ENCODE results near the gene KITLG. TPM values are rescaled to one million over a fixed set of nuclear protein-coding genes. Genes with fewer than 3 reads are reported as not detected.
"Not testable (repeated sequence)": the region's sequence is repeated elsewhere in the genome, so short reads cannot be mapped to it uniquely, and the experiment has no call there.

The KITLG gene
- total and polyA plus RNA-seq, 2 experiments from 2014 or later = 3.1 to 10.7 TPM

DNA sequence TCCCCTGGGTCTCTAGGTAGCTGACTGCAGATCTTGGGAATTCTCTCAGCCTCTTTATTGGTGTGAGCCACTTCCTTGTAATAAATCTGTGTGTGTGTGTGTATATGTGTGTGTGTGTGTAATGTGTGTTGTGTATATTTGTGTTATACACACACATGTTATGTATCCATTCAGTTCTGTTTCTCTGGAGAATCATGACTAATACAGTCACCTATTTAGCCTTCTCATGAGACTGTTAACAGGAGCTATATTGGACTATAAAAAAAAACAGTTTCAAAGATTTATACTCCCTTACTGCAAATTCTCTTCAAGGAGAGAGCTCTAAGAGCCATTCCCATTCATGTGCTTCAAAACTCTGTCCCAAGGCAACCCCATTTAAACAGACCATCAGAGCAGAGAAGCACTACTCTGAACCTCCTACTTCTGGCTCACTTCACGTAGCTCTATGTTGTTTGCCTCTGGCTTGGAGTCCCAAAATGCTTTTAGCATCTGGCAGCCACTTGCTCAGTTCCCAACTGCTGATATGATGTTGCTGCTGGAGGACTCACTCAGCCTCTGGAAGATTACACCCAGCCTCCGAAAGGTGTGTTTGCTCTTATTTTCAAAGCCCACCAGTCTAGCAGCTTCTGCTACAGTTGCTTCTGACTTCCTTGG, 48.7 kb upstream of the KITLG start (continued):
- TF ChIP-seq, protein P1, sequence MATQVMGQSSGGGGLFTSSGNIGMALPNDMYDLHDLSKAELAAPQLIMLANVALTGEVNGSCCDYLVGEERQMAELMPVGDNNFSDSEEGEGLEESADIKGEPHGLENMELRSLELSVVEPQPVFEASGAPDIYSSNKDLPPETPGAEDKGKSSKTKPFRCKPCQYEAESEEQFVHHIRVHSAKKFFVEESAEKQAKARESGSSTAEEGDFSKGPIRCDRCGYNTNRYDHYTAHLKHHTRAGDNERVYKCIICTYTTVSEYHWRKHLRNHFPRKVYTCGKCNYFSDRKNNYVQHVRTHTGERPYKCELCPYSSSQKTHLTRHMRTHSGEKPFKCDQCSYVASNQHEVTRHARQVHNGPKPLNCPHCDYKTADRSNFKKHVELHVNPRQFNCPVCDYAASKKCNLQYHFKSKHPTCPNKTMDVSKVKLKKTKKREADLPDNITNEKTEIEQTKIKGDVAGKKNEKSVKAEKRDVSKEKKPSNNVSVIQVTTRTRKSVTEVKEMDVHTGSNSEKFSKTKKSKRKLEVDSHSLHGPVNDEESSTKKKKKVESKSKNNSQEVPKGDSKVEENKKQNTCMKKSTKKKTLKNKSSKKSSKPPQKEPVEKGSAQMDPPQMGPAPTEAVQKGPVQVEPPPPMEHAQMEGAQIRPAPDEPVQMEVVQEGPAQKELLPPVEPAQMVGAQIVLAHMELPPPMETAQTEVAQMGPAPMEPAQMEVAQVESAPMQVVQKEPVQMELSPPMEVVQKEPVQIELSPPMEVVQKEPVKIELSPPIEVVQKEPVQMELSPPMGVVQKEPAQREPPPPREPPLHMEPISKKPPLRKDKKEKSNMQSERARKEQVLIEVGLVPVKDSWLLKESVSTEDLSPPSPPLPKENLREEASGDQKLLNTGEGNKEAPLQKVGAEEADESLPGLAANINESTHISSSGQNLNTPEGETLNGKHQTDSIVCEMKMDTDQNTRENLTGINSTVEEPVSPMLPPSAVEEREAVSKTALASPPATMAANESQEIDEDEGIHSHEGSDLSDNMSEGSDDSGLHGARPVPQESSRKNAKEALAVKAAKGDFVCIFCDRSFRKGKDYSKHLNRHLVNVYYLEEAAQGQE (IDR thresholded peaks at IDR 0.05; ENCODE audit: unreplicated experiment) = no peak
- TF ChIP-seq ZNF114 (CRISPR knock-in tag; IDR thresholded peaks at IDR 0.05) (no peak), CREB1 (CRISPR knock-in tag; IDR thresholded peaks at IDR 0.05; ENCODE audit: low read depth) (no peak), NANOG (IDR thresholded peaks at IDR 0.05; ENCODE audit: borderline replicate concordance) (no peak)
- TF ChIP-seq, protein P2, sequence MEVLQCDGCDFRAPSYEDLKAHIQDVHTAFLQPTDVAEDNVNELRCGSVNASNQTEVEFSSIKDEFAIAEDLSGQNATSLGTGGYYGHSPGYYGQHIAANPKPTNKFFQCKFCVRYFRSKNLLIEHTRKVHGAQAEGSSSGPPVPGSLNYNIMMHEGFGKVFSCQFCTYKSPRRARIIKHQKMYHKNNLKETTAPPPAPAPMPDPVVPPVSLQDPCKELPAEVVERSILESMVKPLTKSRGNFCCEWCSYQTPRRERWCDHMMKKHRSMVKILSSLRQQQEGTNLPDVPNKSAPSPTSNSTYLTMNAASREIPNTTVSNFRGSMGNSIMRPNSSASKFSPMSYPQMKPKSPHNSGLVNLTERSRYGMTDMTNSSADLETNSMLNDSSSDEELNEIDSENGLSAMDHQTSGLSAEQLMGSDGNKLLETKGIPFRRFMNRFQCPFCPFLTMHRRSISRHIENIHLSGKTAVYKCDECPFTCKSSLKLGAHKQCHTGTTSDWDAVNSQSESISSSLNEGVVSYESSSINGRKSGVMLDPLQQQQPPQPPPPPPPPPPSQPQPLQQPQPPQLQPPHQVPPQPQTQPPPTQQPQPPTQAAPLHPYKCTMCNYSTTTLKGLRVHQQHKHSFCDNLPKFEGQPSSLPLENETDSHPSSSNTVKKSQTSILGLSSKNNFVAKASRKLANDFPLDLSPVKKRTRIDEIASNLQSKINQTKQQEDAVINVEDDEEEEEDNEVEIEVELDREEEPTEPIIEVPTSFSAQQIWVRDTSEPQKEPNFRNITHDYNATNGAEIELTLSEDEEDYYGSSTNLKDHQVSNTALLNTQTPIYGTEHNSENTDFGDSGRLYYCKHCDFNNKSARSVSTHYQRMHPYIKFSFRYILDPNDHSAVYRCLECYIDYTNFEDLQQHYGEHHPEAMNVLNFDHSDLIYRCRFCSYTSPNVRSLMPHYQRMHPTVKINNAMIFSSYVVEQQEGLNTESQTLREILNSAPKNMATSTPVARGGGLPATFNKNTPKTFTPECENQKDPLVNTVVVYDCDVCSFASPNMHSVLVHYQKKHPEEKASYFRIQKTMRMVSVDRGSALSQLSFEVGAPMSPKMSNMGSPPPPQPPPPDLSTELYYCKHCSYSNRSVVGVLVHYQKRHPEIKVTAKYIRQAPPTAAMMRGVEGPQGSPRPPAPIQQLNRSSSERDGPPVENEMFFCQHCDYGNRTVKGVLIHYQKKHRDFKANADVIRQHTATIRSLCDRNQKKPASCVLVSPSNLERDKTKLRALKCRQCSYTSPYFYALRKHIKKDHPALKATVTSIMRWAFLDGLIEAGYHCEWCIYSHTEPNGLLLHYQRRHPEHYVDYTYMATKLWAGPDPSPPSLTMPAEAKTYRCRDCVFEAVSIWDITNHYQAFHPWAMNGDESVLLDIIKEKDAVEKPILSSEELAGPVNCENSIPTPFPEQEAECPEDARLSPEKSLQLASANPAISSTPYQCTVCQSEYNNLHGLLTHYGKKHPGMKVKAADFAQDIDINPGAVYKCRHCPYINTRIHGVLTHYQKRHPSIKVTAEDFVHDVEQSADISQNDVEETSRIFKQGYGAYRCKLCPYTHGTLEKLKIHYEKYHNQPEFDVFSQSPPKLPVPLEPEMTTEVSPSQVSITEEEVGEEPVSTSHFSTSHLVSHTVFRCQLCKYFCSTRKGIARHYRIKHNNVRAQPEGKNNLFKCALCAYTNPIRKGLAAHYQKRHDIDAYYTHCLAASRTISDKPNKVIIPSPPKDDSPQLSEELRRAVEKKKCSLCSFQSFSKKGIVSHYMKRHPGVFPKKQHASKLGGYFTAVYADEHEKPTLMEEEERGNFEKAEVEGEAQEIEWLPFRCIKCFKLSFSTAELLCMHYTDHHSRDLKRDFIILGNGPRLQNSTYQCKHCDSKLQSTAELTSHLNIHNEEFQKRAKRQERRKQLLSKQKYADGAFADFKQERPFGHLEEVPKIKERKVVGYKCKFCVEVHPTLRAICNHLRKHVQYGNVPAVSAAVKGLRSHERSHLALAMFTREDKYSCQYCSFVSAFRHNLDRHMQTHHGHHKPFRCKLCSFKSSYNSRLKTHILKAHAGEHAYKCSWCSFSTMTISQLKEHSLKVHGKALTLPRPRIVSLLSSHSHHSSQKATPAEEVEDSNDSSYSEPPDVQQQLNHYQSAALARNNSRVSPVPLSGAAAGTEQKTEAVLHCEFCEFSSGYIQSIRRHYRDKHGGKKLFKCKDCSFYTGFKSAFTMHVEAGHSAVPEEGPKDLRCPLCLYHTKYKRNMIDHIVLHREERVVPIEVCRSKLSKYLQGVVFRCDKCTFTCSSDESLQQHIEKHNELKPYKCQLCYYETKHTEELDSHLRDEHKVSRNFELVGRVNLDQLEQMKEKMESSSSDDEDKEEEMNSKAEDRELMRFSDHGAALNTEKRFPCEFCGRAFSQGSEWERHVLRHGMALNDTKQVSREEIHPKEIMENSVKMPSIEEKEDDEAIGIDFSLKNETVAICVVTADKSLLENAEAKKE (CRISPR knock-in tag; IDR thresholded peaks at IDR 0.05) = no peak

DNA sequence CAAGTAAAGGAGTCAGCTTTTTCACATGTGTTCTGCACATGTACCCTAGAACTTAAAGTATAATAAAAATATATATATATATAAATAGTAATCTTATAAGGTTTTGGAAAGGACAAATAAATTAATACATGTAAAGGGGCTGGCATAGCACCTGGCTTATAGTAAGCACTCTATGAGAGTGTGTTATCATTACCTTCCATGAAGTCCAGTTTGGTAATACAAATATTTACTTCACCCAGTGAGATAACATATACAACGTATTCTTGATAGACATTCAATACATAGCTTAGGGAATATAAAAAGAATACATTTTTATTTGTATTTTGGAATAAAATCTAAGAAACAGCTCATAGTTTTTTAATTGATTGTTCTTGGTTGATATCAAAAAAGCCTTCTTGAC, 47.8 kb upstream of the KITLG start:
- not testable (repeated sequence) for H3K36me3 Mint-ChIP-seq (ENCODE audit: low read depth); H3K27me3 Mint-ChIP-seq (ENCODE audit: insufficient read depth, low read depth, poor library complexity); H3F3A ChIP-seq (replicated peaks; ENCODE audit: low read depth); H3K79me2 ChIP-seq (replicated peaks; ENCODE audit: insufficient read depth); H2AFZ ChIP-seq; H3K36me3 ChIP-seq (ENCODE audit: insufficient read depth); H3K27ac Mint-ChIP-seq; H3K4me3 Mint-ChIP-seq; ATAC-seq; H3K27ac ChIP-seq (ENCODE audit: low read depth); H3K4me2 ChIP-seq; DNase-seq (ENCODE audit: low spot score); H3K27me3 ChIP-seq (ENCODE audit: insufficient read depth); H3K9me3 Mint-ChIP-seq; H3K4me3 ChIP-seq; H4K20me1 ChIP-seq (replicated peaks; ENCODE audit: insufficient read depth); H3K9me2 ChIP-seq (ENCODE audit: insufficient read depth)
- peaks cover 17% of the 10 kb centered on the region for H3K4me1 Mint-ChIP-seq
- peaks cover 17% of the 10 kb centered on the region for H3K4me1 ChIP-seq (ENCODE audit: insufficient read depth)

Data from GM23338 (cell line).